Activated CD4-positive, alpha-beta memory T cell treated with anti-CD3 and anti-CD28 coated beads, Interleukin-2, amount 10 ng/mL, durations not matched to agents 7 days and 5 days (primary cell): ENCODE data around the gene BMP5. TPM values are rescaled to one million over a fixed set of nuclear protein-coding genes. Genes with fewer than 3 reads are reported as not detected.

Experiments used
- CTCF ChIA-PET: fragments of 350-600 bp; sonication (Branson Sonifier 250); formaldehyde crosslinking; loops from one replicate; lab custom pipeline; 2021; ENCODE audit warnings: antibody characterized with exemption, inconsistent platforms; lab: Charles Lee
- POLR2A ChIA-PET: fragments of 350-600 bp; sonication (Branson Sonifier 250); formaldehyde crosslinking; loops from one replicate; lab custom pipeline; 2021; ENCODE audit warnings: antibody characterized with exemption; lab: Charles Lee
- DNase-seq: peaks from one replicate; pipeline ENCODE4 v3.0.0-alpha.2; 2020
- H3K27ac Mint-ChIP-seq: one replicate; pipeline ENCODE4 v1.8.0; 2021; ENCODE audit warnings: mild to moderate bottlenecking, mixed read lengths
- H3K27me3 Mint-ChIP-seq: one replicate; pipeline ENCODE4 v1.8.0; 2021; ENCODE audit warnings: mixed read lengths
- H3K36me3 Mint-ChIP-seq: one replicate; pipeline ENCODE4 v1.8.0; 2021; ENCODE audit warnings: low read depth, mixed read lengths
- H3K4me1 Mint-ChIP-seq: one replicate; pipeline ENCODE4 v1.8.0; 2021; ENCODE audit warnings: mixed read lengths
- H3K4me3 Mint-ChIP-seq: one replicate; pipeline ENCODE4 v1.8.0; 2021; ENCODE audit warnings: mild to moderate bottlenecking, mixed read lengths
- H3K9me3 Mint-ChIP-seq: one replicate; pipeline ENCODE4 v1.8.0; 2021; ENCODE audit warnings: mixed read lengths
- total RNA-seq, 2 experiments: library from RNA; stranded (reverse); gene quantifications; one replicate each; pipeline ENCODE4 v1.2.3, GENCODE V29; 2021

Gene BMP5
- total RNA-seq, 2 experiments from 2014 or later, result not detected

GRCh38 chr6:55774286-55775028 lies 100.9 kb downstream of the BMP5 start:
- no peak for DNase-seq
- CTCF ChIA-PET, result no interaction called here
- POLR2A ChIA-PET, result no interaction called here
- Mint-ChIP-seq H3K27me3 (no peaks in the 10 kb centered on the region), H3K9me3 (no peaks in the 10 kb centered on the region), H3K4me3 (no peak overlapping the region), H3K36me3 (no peaks in the 10 kb centered on the region), H3K27ac (no peak overlapping the region), H3K4me1 (no peaks in the 10 kb centered on the region)

GRCh38 chr6:55773620-55774216 lies 101.7 kb downstream of the BMP5 start:
- H3K27ac Mint-ChIP-seq, result no peak overlapping the region
- POLR2A ChIA-PET, result no interaction called here
- CTCF ChIA-PET, result no interaction called here
- no peak for DNase-seq
- no peak overlapping the region for H3K4me3 Mint-ChIP-seq
- H3K36me3 Mint-ChIP-seq, result no peaks in the 10 kb centered on the region
- H3K4me1 Mint-ChIP-seq, result no peaks in the 10 kb centered on the region
- no peaks in the 10 kb centered on the region for H3K9me3 Mint-ChIP-seq
- no peaks in the 10 kb centered on the region for H3K27me3 Mint-ChIP-seq

- DNase-seq, result no peak
- H3K27ac Mint-ChIP-seq, result no peak overlapping the region
- ChIA-PET CTCF (no interaction called here), POLR2A (no interaction called here)
- H3K4me3 Mint-ChIP-seq, result no peak overlapping the region
- no peaks in the 10 kb centered on the region for H3K4me1 Mint-ChIP-seq
- H3K9me3 Mint-ChIP-seq, result no peaks in the 10 kb centered on the region
- H3K27me3 Mint-ChIP-seq, result no peaks in the 10 kb centered on the region
- H3K36me3 Mint-ChIP-seq, result no peaks in the 10 kb centered on the region
These were observed 102.7 kb downstream of the BMP5 start for GRCh38 chr6:55772730-55773129.

- Mint-ChIP-seq H3K27ac (no peak overlapping the region), H3K4me1 (no peaks in the 10 kb centered on the region), H3K27me3 (no peaks in the 10 kb centered on the region), H3K9me3 (peaks cover 4% of the 10 kb centered on the region), H3K36me3 (no peaks in the 10 kb centered on the region), H3K4me3 (no peak overlapping the region)
- CTCF ChIA-PET, result no interaction called here
- no peak for DNase-seq
- POLR2A ChIA-PET, result no interaction called here
These were observed 115.9 kb downstream of the BMP5 start for GRCh38 chr6:55759536-55759935.

- ChIA-PET POLR2A (no interaction called here), CTCF (no interaction called here)
- H3K9me3 Mint-ChIP-seq, result peaks cover 4% of the 10 kb centered on the region
- H3K4me1 Mint-ChIP-seq, result no peaks in the 10 kb centered on the region
- no peak for DNase-seq
- H3K4me3 Mint-ChIP-seq, result no peak overlapping the region
- H3K27me3 Mint-ChIP-seq, result no peaks in the 10 kb centered on the region
- H3K27ac Mint-ChIP-seq, result no peak overlapping the region
- no peaks in the 10 kb centered on the region for H3K36me3 Mint-ChIP-seq
These were observed 117.0 kb downstream of the BMP5 start for GRCh38 chr6:55758156-55758937.

GRCh38 chr6:55756531-55757031 lies 118.8 kb downstream of the BMP5 start:
- Mint-ChIP-seq H3K27ac (no peak overlapping the region), H3K27me3 (no peaks in the 10 kb centered on the region), H3K36me3 (no peaks in the 10 kb centered on the region), H3K4me1 (no peaks in the 10 kb centered on the region), H3K9me3 (peaks cover 2% of the 10 kb centered on the region), H3K4me3 (no peak overlapping the region)
- POLR2A ChIA-PET, result no interaction called here
- DNase-seq, result no peak
- CTCF ChIA-PET, result no interaction called here

- no peaks in the 10 kb centered on the region for H3K4me1 Mint-ChIP-seq
- ChIA-PET CTCF (no interaction called here), POLR2A (no interaction called here)
- no peaks in the 10 kb centered on the region for H3K36me3 Mint-ChIP-seq
- H3K27ac Mint-ChIP-seq, result no peak overlapping the region
- H3K4me3 Mint-ChIP-seq, result no peak overlapping the region
- no peak for DNase-seq
- H3K27me3 Mint-ChIP-seq, result no peaks in the 10 kb centered on the region
- peaks cover 16% of the 10 kb centered on the region for H3K9me3 Mint-ChIP-seq
These were observed 126.5 kb downstream of the BMP5 start for GRCh38 chr6:55748880-55749279.

- Mint-ChIP-seq H3K9me3 (peaks cover 18% of the 10 kb centered on the region), H3K27me3 (no peaks in the 10 kb centered on the region), H3K4me3 (no peak overlapping the region), H3K27ac (no peak overlapping the region), H3K4me1 (no peaks in the 10 kb centered on the region), H3K36me3 (no peaks in the 10 kb centered on the region)
- CTCF ChIA-PET, result no interaction called here
- no peak for DNase-seq
- POLR2A ChIA-PET, result no interaction called here
These were observed 128.9 kb downstream of the BMP5 start for GRCh38 chr6:55746473-55746872.

GRCh38 chr6:55734256-55734655 lies 141.1 kb downstream of the BMP5 start:
- Mint-ChIP-seq H3K27ac (no peak overlapping the region), H3K9me3 (peaks cover 16% of the 10 kb centered on the region), H3K27me3 (no peaks in the 10 kb centered on the region), H3K36me3 (no peaks in the 10 kb centered on the region), H3K4me1 (no peaks in the 10 kb centered on the region), H3K4me3 (no peak overlapping the region)
- ChIA-PET CTCF (no interaction called here), POLR2A (no interaction called here)
- DNase-seq, result no peak

GRCh38 chr6:55729665-55730064 lies 145.7 kb downstream of the BMP5 start:
- POLR2A ChIA-PET, result no interaction called here
- Mint-ChIP-seq H3K27me3 (no peaks in the 10 kb centered on the region), H3K36me3 (no peaks in the 10 kb centered on the region), H3K9me3 (peaks cover 11% of the 10 kb centered on the region), H3K4me3 (no peak overlapping the region), H3K4me1 (no peaks in the 10 kb centered on the region), H3K27ac (no peak overlapping the region)
- CTCF ChIA-PET, result no interaction called here
- DNase-seq, result no peak

- DNase-seq, result no peak
- no peak overlapping the region for H3K27ac Mint-ChIP-seq
- ChIA-PET CTCF (no interaction called here), POLR2A (no interaction called here)
- H3K27me3 Mint-ChIP-seq, result no peaks in the 10 kb centered on the region
- no peaks in the 10 kb centered on the region for H3K4me1 Mint-ChIP-seq
- H3K36me3 Mint-ChIP-seq, result no peaks in the 10 kb centered on the region
- no peak overlapping the region for H3K4me3 Mint-ChIP-seq
- peaks cover 8% of the 10 kb centered on the region for H3K9me3 Mint-ChIP-seq
These were observed 149.2 kb downstream of the BMP5 start for GRCh38 chr6:55726144-55726543.

- CTCF ChIA-PET, result no interaction called here
- no peaks in the 10 kb centered on the region for H3K4me1 Mint-ChIP-seq
- H3K36me3 Mint-ChIP-seq, result no peaks in the 10 kb centered on the region
- no peaks in the 10 kb centered on the region for H3K27me3 Mint-ChIP-seq
- peaks cover 1% of the 10 kb centered on the region for H3K9me3 Mint-ChIP-seq
- no peak overlapping the region for H3K27ac Mint-ChIP-seq
- POLR2A ChIA-PET, result no interaction called here
- DNase-seq, result no peak
- H3K4me3 Mint-ChIP-seq, result no peak overlapping the region
These were observed 160.6 kb downstream of the BMP5 start for GRCh38 chr6:55714831-55715230.

- DNase-seq, result no peak
- H3K9me3 Mint-ChIP-seq, result peaks cover 1% of the 10 kb centered on the region
- H3K4me1 Mint-ChIP-seq, result no peaks in the 10 kb centered on the region
- POLR2A ChIA-PET, result no interaction called here
- CTCF ChIA-PET, result no interaction called here
- no peak overlapping the region for H3K27ac Mint-ChIP-seq
- H3K4me3 Mint-ChIP-seq, result no peak overlapping the region
- no peaks in the 10 kb centered on the region for H3K36me3 Mint-ChIP-seq
- no peaks in the 10 kb centered on the region for H3K27me3 Mint-ChIP-seq
These were observed 162.0 kb downstream of the BMP5 start for GRCh38 chr6:55713436-55713835.
